DND-41 (cell line): ENCODE measurements around the gene HSPA12A.

Experiments
- ATAC-seq: fragments of 200-7000 bp; cut with Tn5 transposase; 3 replicates; pipeline ENCODE4 v1.9.1; 2021; ENCODE audit warnings: low read depth; ENCODE audit not compliant: insufficient read depth
- DNase-seq: peaks from one replicate; pipeline ENCODE4 v3.0.0-alpha.2; 2020
- H2AFZ ChIP-seq: 2 replicates; pipeline ENCODE4 v1.6.0; 2012; ENCODE audit warnings: low read depth, low read length
- H3K27ac ChIP-seq: 2 replicates; pipeline ENCODE4 v1.5.1; 2012; ENCODE audit warnings: low read length, inconsistent platforms
- H3K27me3 ChIP-seq: fragments of 200-600 bp; sonication (generic); 2 replicates; pipeline ENCODE4 v1.6.0; 2012; ENCODE audit warnings: low read length, mild to moderate bottlenecking, inconsistent platforms; ENCODE audit not compliant: insufficient read depth, poor library complexity
- H3K36me3 ChIP-seq: 2 replicates; pipeline ENCODE4 v1.5.1; 2012; ENCODE audit warnings: low read length, inconsistent platforms; ENCODE audit not compliant: insufficient read depth
- H3K4me1 ChIP-seq: 2 replicates; pipeline ENCODE4 v1.5.1; 2012; ENCODE audit warnings: mild to moderate bottlenecking, low read length; ENCODE audit not compliant: insufficient read depth
- H3K4me2 ChIP-seq: 2 replicates; pipeline ENCODE4 v1.6.0; 2012; ENCODE audit warnings: mild to moderate bottlenecking, moderate library complexity, low read length, inconsistent platforms; ENCODE audit not compliant: insufficient read depth
- H3K4me3 ChIP-seq, 2 experiments: fragments of 200-600 bp in 1 of 2; shearing (Covaris generic) in 1 of 2; 2 replicates each; pipeline ENCODE4 v1.5.1; 2012 to 2016; ENCODE audit warnings: inconsistent platforms in 2 of 2, low read length in 2 of 2, mild to moderate bottlenecking in 2 of 2, low read depth in 1 of 2, moderate library complexity in 1 of 2
- H3K79me2 ChIP-seq: 2 replicates; pipeline ENCODE4 v1.6.0; 2012; ENCODE audit warnings: low read length, inconsistent platforms; ENCODE audit not compliant: insufficient read depth
- H3K9ac ChIP-seq: 2 replicates; pipeline ENCODE4 v1.6.0; 2012; ENCODE audit warnings: low read depth, mild to moderate bottlenecking, inconsistent platforms, low read length, moderate library complexity
- H3K9me3 ChIP-seq: 2 replicates; pipeline ENCODE4 v1.5.1; 2012; ENCODE audit warnings: low read length, moderate library complexity, mild to moderate bottlenecking, inconsistent platforms; ENCODE audit not compliant: insufficient read depth, severe bottlenecking
- H4K20me1 ChIP-seq: 2 replicates; pipeline ENCODE4 v1.6.0; 2012; ENCODE audit warnings: low read length; ENCODE audit not compliant: insufficient read depth
- CTCF ChIP-seq: IDR thresholded peaks from 2 replicates; pipeline ENCODE4 v1.5.1; 2012; ENCODE audit warnings: borderline replicate concordance, low read length, moderate library complexity, mild to moderate bottlenecking; ENCODE audit not compliant: poor library complexity, severe bottlenecking; ENCODE audit errors: extremely low read depth
- EZH2 ChIP-seq: IDR thresholded peaks from 3 replicates; pipeline ENCODE4 v1.6.1; 2012; ENCODE audit warnings: borderline replicate concordance, low read depth, mild to moderate bottlenecking, moderate library complexity, low read length, inconsistent platforms; ENCODE audit not compliant: severe bottlenecking

Gene HSPA12A

GRCh38 chr10:116718058-116718457 lies 24.3 kb downstream of the HSPA12A start:
- H3K9ac ChIP-seq: no peak overlapping the region
- H3K4me3 ChIP-seq: no peak overlapping the region
- peaks cover 9% of the 10 kb centered on the region; the same call in 1 of the 2 replicates for H4K20me1 ChIP-seq
- no peak overlapping the region for H3K27ac ChIP-seq
- no peaks in the 10 kb centered on the region for H3K4me1 ChIP-seq
- H3K36me3 ChIP-seq: no peaks in the 10 kb centered on the region
- H3K27me3 ChIP-seq: peaks cover 29% of the 10 kb centered on the region
- ATAC-seq: no peak
- no peak for DNase-seq
- no peak overlapping the region for H2AFZ ChIP-seq
- no peaks in the 10 kb centered on the region for H3K9me3 ChIP-seq
- TF ChIP-seq EZH2: no peak
- no peak for TF ChIP-seq CTCF
- no peaks in the 10 kb centered on the region for H3K79me2 ChIP-seq
- H3K4me2 ChIP-seq: no peak overlapping the region

GRCh38 chr10:116716381-116716780 lies 26.0 kb downstream of the HSPA12A start:
- Histone ChIP-seq H4K20me1 (no peaks in the 10 kb centered on the region; the same call in 1 of the 2 replicates), H3K4me1 (no peaks in the 10 kb centered on the region), H3K4me3 (no peak overlapping the region), H3K9ac (no peak overlapping the region), H3K27me3 (peaks cover 15% of the 10 kb centered on the region), H3K4me2 (no peak overlapping the region), H3K27ac (no peak overlapping the region), H3K36me3 (no peaks in the 10 kb centered on the region), H3K9me3 (no peaks in the 10 kb centered on the region), H3K79me2 (no peaks in the 10 kb centered on the region), H2AFZ (no peak overlapping the region)
- no peak for TF ChIP-seq CTCF
- no peak for TF ChIP-seq EZH2
- no peak for DNase-seq
- ATAC-seq: no peak

GRCh38 chr10:116715839-116716377 lies 26.5 kb downstream of the HSPA12A start:
- no peak for ATAC-seq
- TF ChIP-seq CTCF: no peak
- no peak for TF ChIP-seq EZH2
- no peak for DNase-seq
- Histone ChIP-seq H3K9ac (no peak overlapping the region), H3K4me1 (no peaks in the 10 kb centered on the region), H3K27me3 (peaks cover 13% of the 10 kb centered on the region), H3K9me3 (no peaks in the 10 kb centered on the region), H3K79me2 (no peaks in the 10 kb centered on the region), H3K4me3 (no peak overlapping the region), H3K36me3 (no peaks in the 10 kb centered on the region), H3K4me2 (no peak overlapping the region), H2AFZ (no peak overlapping the region), H3K27ac (no peak overlapping the region), H4K20me1 (no peaks in the 10 kb centered on the region; the same call in 1 of the 2 replicates)
